Measurements from ENCODE around the gene MYO1E. TPM values are rescaled to one million over a fixed set of nuclear protein-coding genes. Genes with fewer than 3 reads are reported as not detected.

The MYO1E gene
- total and polyA plus RNA-seq, 4 donors = 6.7 to 70.9 (median 21.6) TPM

DNA sequence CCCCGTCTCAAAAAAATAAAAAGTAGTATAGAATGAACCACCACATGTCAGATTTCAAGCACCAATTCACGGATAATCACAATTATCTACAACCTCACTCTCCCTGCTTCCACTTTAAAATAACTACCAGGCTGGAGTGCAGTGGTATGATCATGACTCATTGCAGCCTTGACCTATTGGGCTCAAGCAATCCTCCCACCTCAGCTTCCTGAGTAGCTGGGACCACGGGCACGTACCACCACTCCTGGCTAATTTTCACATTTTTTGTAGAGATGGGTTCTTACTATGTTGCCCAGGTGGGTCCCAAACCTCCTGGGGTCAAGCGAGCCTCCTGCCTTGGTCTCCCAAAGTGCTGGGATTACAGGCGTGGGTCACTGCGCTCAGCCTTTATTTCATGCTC is 204.1 kb downstream of the MYO1E start:
- DNase-seq (ENCODE audit: low spot score) = no peak
- WGBS = 92% methylated on average over 7 of the region's 7 CpGs
- H3K36me3 ChIP-seq (ENCODE audit: control insufficient read depth in 4 of 4, insufficient read depth in 3 of 4, low read depth in 1 of 4, low read length in 3 of 4) = peaks cover 6 to 39% (median 21%) of the 10 kb centered on the region in 4 donors

DNA sequence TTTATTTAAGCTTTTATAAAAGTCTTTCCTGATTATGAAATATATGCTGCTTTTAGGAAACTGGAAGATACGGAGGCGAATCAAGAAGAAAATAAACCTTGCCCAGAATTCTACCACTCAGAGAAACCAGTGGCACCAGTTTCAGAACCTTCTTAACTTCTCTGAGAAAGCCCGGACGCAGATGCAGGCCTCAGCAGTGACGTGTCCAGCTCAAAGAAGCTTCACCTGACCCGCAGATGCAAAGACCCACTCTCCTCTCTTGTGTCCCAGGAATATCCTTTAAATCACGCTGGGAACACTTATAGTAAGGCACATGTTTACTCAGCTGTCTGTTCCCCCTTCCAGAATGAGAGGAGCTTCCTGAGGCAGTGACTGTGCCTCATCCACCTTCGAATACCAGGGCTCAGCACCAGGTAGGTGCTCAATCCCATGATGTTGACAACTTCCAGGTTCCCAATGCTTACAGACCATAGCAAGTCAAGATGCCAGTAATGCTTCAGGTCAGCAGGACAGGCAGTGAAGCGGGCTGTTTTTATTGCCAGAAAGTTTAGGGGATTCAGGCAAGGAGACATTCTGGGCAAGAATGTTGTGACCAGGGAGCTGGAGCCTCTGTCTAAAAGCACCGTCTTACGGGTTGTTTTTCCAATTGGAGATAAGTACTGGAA is 205.9 kb downstream of the MYO1E start:
- no peaks in the 10 kb centered on the region for H3K9me3 ChIP-seq (ENCODE audit: control insufficient read depth in 4 of 4, low read length in 3 of 4)
- 86% methylated on average over 11 of the region's 11 CpGs for WGBS
- no peaks in the 10 kb centered on the region for H3K27me3 ChIP-seq (ENCODE audit: control insufficient read depth in 4 of 4, insufficient read depth in 4 of 4, low read length in 3 of 4)
- no peaks in the 10 kb centered on the region for H3K4me1 ChIP-seq (ENCODE audit: control insufficient read depth in 4 of 4, insufficient read depth in 4 of 4, low read length in 3 of 4)
- DNase-seq (ENCODE audit: low spot score) = no peak
- H3K36me3 ChIP-seq (ENCODE audit: control insufficient read depth in 4 of 4, insufficient read depth in 3 of 4, low read depth in 1 of 4, low read length in 3 of 4) = peaks cover 5 to 37% (median 22%) of the 10 kb centered on the region in 4 donors
- no peak overlapping the region for H3K9ac ChIP-seq (ENCODE audit: low read depth in 1 of 2, low read length in 2 of 2)
- no peak overlapping the region for H3K4me3 ChIP-seq (ENCODE audit: low read depth in 1 of 3, low read length in 3 of 3)
- H3K27ac ChIP-seq (ENCODE audit: low read depth in 1 of 2, low read length in 2 of 2) = no peak overlapping the region
- no peak for TF ChIP-seq RAD21 (IDR thresholded peaks at IDR 0.05)
- TF ChIP-seq, protein P1, sequence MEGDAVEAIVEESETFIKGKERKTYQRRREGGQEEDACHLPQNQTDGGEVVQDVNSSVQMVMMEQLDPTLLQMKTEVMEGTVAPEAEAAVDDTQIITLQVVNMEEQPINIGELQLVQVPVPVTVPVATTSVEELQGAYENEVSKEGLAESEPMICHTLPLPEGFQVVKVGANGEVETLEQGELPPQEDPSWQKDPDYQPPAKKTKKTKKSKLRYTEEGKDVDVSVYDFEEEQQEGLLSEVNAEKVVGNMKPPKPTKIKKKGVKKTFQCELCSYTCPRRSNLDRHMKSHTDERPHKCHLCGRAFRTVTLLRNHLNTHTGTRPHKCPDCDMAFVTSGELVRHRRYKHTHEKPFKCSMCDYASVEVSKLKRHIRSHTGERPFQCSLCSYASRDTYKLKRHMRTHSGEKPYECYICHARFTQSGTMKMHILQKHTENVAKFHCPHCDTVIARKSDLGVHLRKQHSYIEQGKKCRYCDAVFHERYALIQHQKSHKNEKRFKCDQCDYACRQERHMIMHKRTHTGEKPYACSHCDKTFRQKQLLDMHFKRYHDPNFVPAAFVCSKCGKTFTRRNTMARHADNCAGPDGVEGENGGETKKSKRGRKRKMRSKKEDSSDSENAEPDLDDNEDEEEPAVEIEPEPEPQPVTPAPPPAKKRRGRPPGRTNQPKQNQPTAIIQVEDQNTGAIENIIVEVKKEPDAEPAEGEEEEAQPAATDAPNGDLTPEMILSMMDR (IDR thresholded peaks at IDR 0.05; ENCODE audit: low read depth, low read length, missing input control) = no peak
- TF ChIP-seq SP1 (IDR thresholded peaks at IDR 0.05) = no peak
- TF ChIP-seq YY1 (IDR thresholded peaks at IDR 0.05) = no peak
- TF ChIP-seq HNF4G (IDR thresholded peaks at IDR 0.05) = no peak
- TF ChIP-seq RXRA (IDR thresholded peaks at IDR 0.05) = no peak
- TF ChIP-seq, protein P2, sequence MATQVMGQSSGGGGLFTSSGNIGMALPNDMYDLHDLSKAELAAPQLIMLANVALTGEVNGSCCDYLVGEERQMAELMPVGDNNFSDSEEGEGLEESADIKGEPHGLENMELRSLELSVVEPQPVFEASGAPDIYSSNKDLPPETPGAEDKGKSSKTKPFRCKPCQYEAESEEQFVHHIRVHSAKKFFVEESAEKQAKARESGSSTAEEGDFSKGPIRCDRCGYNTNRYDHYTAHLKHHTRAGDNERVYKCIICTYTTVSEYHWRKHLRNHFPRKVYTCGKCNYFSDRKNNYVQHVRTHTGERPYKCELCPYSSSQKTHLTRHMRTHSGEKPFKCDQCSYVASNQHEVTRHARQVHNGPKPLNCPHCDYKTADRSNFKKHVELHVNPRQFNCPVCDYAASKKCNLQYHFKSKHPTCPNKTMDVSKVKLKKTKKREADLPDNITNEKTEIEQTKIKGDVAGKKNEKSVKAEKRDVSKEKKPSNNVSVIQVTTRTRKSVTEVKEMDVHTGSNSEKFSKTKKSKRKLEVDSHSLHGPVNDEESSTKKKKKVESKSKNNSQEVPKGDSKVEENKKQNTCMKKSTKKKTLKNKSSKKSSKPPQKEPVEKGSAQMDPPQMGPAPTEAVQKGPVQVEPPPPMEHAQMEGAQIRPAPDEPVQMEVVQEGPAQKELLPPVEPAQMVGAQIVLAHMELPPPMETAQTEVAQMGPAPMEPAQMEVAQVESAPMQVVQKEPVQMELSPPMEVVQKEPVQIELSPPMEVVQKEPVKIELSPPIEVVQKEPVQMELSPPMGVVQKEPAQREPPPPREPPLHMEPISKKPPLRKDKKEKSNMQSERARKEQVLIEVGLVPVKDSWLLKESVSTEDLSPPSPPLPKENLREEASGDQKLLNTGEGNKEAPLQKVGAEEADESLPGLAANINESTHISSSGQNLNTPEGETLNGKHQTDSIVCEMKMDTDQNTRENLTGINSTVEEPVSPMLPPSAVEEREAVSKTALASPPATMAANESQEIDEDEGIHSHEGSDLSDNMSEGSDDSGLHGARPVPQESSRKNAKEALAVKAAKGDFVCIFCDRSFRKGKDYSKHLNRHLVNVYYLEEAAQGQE (IDR thresholded peaks at IDR 0.05) = no peak
- TF ChIP-seq JUND (IDR thresholded peaks at IDR 0.05) = no peak
- TF ChIP-seq FOXA1 (IDR thresholded peaks at IDR 0.05) = no peak
- no peak for TF ChIP-seq HNF4A (conservative IDR thresholded peaks at IDR 0.05)
- TF ChIP-seq TAF1 (conservative IDR thresholded peaks at IDR 0.05) = no peak

More for the DNA sequence above, 204.1 kb downstream of the MYO1E start:
- Histone ChIP-seq H3K4me3 (ENCODE audit: low read depth in 1 of 3, low read length in 3 of 3) (no peak overlapping the region), H3K27ac (ENCODE audit: low read depth in 1 of 2, low read length in 2 of 2) (no peak overlapping the region), H3K4me1 (ENCODE audit: control insufficient read depth in 4 of 4, insufficient read depth in 4 of 4, low read length in 3 of 4) (no peaks in the 10 kb centered on the region), H3K27me3 (ENCODE audit: control insufficient read depth in 4 of 4, insufficient read depth in 4 of 4, low read length in 3 of 4) (no peaks in the 10 kb centered on the region), H3K9ac (ENCODE audit: low read depth in 1 of 2, low read length in 2 of 2) (no peak overlapping the region), H3K9me3 (ENCODE audit: control insufficient read depth in 4 of 4, low read length in 3 of 4) (no peaks in the 10 kb centered on the region)
- TF ChIP-seq, protein P3, sequence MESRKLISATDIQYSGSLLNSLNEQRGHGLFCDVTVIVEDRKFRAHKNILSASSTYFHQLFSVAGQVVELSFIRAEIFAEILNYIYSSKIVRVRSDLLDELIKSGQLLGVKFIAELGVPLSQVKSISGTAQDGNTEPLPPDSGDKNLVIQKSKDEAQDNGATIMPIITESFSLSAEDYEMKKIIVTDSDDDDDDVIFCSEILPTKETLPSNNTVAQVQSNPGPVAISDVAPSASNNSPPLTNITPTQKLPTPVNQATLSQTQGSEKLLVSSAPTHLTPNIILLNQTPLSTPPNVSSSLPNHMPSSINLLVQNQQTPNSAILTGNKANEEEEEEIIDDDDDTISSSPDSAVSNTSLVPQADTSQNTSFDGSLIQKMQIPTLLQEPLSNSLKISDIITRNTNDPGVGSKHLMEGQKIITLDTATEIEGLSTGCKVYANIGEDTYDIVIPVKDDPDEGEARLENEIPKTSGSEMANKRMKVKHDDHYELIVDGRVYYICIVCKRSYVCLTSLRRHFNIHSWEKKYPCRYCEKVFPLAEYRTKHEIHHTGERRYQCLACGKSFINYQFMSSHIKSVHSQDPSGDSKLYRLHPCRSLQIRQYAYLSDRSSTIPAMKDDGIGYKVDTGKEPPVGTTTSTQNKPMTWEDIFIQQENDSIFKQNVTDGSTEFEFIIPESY (IDR thresholded peaks at IDR 0.05) = no peak
- no peak for TF ChIP-seq RAD21 (IDR thresholded peaks at IDR 0.05)
- TF ChIP-seq EGR1 (IDR thresholded peaks at IDR 0.05; ENCODE audit: low read depth in 2 of 2) = no peak
- no peak for TF ChIP-seq HNF4A (conservative IDR thresholded peaks at IDR 0.05)
- TF ChIP-seq, protein P4, sequence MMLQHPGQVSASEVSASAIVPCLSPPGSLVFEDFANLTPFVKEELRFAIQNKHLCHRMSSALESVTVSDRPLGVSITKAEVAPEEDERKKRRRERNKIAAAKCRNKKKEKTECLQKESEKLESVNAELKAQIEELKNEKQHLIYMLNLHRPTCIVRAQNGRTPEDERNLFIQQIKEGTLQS (IDR thresholded peaks at IDR 0.05) = no peak
- no peak for TF ChIP-seq TAF1 (conservative IDR thresholded peaks at IDR 0.05)
- no peak for TF ChIP-seq FOXA1 (IDR thresholded peaks at IDR 0.05)
- TF ChIP-seq SP1 (IDR thresholded peaks at IDR 0.05) = no peak
- TF ChIP-seq FOXA2 (IDR thresholded peaks at IDR 0.05) = no peak
- TF ChIP-seq, protein P2 (IDR thresholded peaks at IDR 0.05) = no peak

Data from liver (tissue), 9 donors.